Lower lobe of right lung (tissue), 2 donors: ENCODE data around the gene MYBPH. TPM values are rescaled to one million over a fixed set of nuclear protein-coding genes. Genes with fewer than 3 reads are reported as not detected.
A peak's percentile ranks its signal among the peaks of the same experiment; 100 is the strongest.

ENCODE experiments used
- ATAC-seq, 2 donors: fragments of 200-7000 bp; cut with Tn5 transposase; one replicate each; pipeline ENCODE4 v1.9.1; 2020 to 2022; ENCODE audit warnings: mild to moderate bottlenecking in 2 of 2, moderate library complexity in 2 of 2
- DNase-seq: peaks from one replicate; pipeline ENCODE4 v3.0.0-alpha.2; 2020
- H3K27ac ChIP-seq: fragments of 200-600 bp; one replicate; pipeline ENCODE4 v1.8.0; 2022
- H3K27me3 ChIP-seq: fragments of 200-600 bp; one replicate; pipeline ENCODE4 v1.8.0; 2022; ENCODE audit warnings: low read depth
- H3K36me3 ChIP-seq: fragments of 200-600 bp; one replicate; pipeline ENCODE4 v1.8.0; 2022; ENCODE audit warnings: mild to moderate bottlenecking
- H3K4me1 ChIP-seq: fragments of 200-600 bp; one replicate; pipeline ENCODE4 v1.8.0; 2022
- H3K4me3 ChIP-seq: fragments of 200-600 bp; one replicate; pipeline ENCODE4 v1.8.0; 2022; ENCODE audit warnings: mild to moderate bottlenecking
- H3K9me3 ChIP-seq: fragments of 200-600 bp; one replicate; pipeline ENCODE4 v1.8.0; 2022
- CTCF ChIP-seq: fragments of 200-600 bp; IDR thresholded peaks from one replicate; pipeline ENCODE4 v1.8.0; 2022; ENCODE audit warnings: antibody characterized with exemption, mild to moderate bottlenecking
- intact Hi-C: fragments of 100-400 bp; cut with DNase I; formaldehyde crosslinking; loops from one replicate; pipeline ENCODE4 v1.11.0; 2022
- total RNA-seq: library from RNA; stranded (reverse); fragmentation: NEBNext Ultra II Directional; extraction: Animal tissue kit (Norgen Biotek cat#: 25700); gene quantifications from one replicate; pipeline ENCODE4 v1.2.1, GENCODE V29; 2021
- donor health status: DM: no; HTN: yes; CAD: no; lungs with severe emphysema.

MYBPH gene
- total RNA-seq, 1 donor from 2014 or later, result not detected

- intact Hi-C loops, result no loop called here
- Histone ChIP-seq H3K27me3 (no peaks in the 10 kb centered on the region), H3K27ac (no peak overlapping the region), H3K4me3 (no peak overlapping the region), H3K36me3 (no peaks in the 10 kb centered on the region), H3K4me1 (no peaks in the 10 kb centered on the region), H3K9me3 (no peaks in the 10 kb centered on the region)
- DNase-seq (peak; percentile 14), ATAC-seq (no peak)
- no peak for TF ChIP-seq CTCF
Measured at GRCh38 chr1:203163891-203164635, 11.6 kb downstream of the MYBPH start.

GRCh38 chr1:203162403-203162802 is 13.2 kb downstream of the MYBPH start:
- no peak for DNase-seq
- intact Hi-C loops, result no loop called here
- no peak for ATAC-seq

GRCh38 chr1:203161703-203162102 is 13.9 kb downstream of the MYBPH start:
- no peak overlapping the region for H3K27ac ChIP-seq
- ATAC-seq (no peak), DNase-seq (peak; percentile 31)
- no peaks in the 10 kb centered on the region for H3K36me3 ChIP-seq
- no peaks in the 10 kb centered on the region for H3K4me1 ChIP-seq
- H3K27me3 ChIP-seq, result no peaks in the 10 kb centered on the region
- no peak overlapping the region for H3K4me3 ChIP-seq
- no peaks in the 10 kb centered on the region for H3K9me3 ChIP-seq
- intact Hi-C loops, result no loop called here
- TF ChIP-seq CTCF, result no peak

More at GRCh38 chr1:203162403-203162802, 13.2 kb downstream of the MYBPH start:
- Histone ChIP-seq H3K36me3 (no peaks in the 10 kb centered on the region), H3K4me1 (no peaks in the 10 kb centered on the region), H3K9me3 (no peaks in the 10 kb centered on the region), H3K4me3 (no peak overlapping the region), H3K27me3 (no peaks in the 10 kb centered on the region), H3K27ac (no peak overlapping the region)
- TF ChIP-seq CTCF, result no peak

- H3K27me3 ChIP-seq, result no peaks in the 10 kb centered on the region
- intact Hi-C loops, result no loop called here
- DNase-seq (no peak), ATAC-seq (no peak)
- TF ChIP-seq CTCF, result no peak
- no peaks in the 10 kb centered on the region for H3K36me3 ChIP-seq
- no peaks in the 10 kb centered on the region for H3K4me1 ChIP-seq
- no peak overlapping the region for H3K4me3 ChIP-seq
- H3K27ac ChIP-seq, result no peak overlapping the region
- H3K9me3 ChIP-seq, result no peaks in the 10 kb centered on the region
Measured at GRCh38 chr1:203161175-203161574, 14.5 kb downstream of the MYBPH start.

GRCh38 chr1:203159844-203160243 is 15.8 kb downstream of the MYBPH start:
- DNase-seq, result no peak
- intact Hi-C loops, result no loop called here
- no peaks in the 10 kb centered on the region for H3K9me3 ChIP-seq

More at GRCh38 chr1:203159844-203160243, 15.8 kb downstream of the MYBPH start:
- no peak overlapping the region for H3K4me3 ChIP-seq
- H3K4me1 ChIP-seq, result no peaks in the 10 kb centered on the region
- no peak for TF ChIP-seq CTCF
- H3K36me3 ChIP-seq, result no peaks in the 10 kb centered on the region
- H3K27ac ChIP-seq, result no peak overlapping the region
- H3K27me3 ChIP-seq, result no peaks in the 10 kb centered on the region
- no peak for ATAC-seq
